Measurements from ENCODE around the gene ZNF324.

ZNF324 gene

GRCh38 chr19:58513694-58514563 lies 47.0 kb downstream of the ZNF324 start:
- H3K4me3 ChIP-seq (ENCODE audit: low read depth, low read length), result no peak overlapping the region; the same call in 1 of the 2 replicates
- TF ChIP-seq CTCF (IDR thresholded peaks at IDR 0.05; ENCODE audit: low read depth, low read length), result peak; percentile 55

- TF ChIP-seq CTCF (IDR thresholded peaks at IDR 0.05; ENCODE audit: low read depth, low read length), result no peak
- no peak overlapping the region; the same call in 1 of the 2 replicates for H3K4me3 ChIP-seq (ENCODE audit: low read depth, low read length)
Observed at GRCh38 chr19:58514564-58515022, 47.7 kb downstream of the ZNF324 start.

- TF ChIP-seq CTCF (IDR thresholded peaks at IDR 0.05; ENCODE audit: low read depth, low read length), result no peak
- H3K4me3 ChIP-seq (ENCODE audit: low read depth, low read length), result no peak overlapping the region
Observed at GRCh38 chr19:58515259-58515658, 48.4 kb downstream of the ZNF324 start.

- no peak for TF ChIP-seq CTCF (IDR thresholded peaks at IDR 0.05; ENCODE audit: low read depth, low read length)
- H3K4me3 ChIP-seq (ENCODE audit: low read depth, low read length), result no peak overlapping the region
Observed at GRCh38 chr19:58516246-58516836, 49.5 kb downstream of the ZNF324 start.

GRCh38 chr19:58516964-58517833 lies 50.3 kb downstream of the ZNF324 start:
- no peak for TF ChIP-seq CTCF (IDR thresholded peaks at IDR 0.05; ENCODE audit: low read depth, low read length)
- no peak overlapping the region for H3K4me3 ChIP-seq (ENCODE audit: low read depth, low read length)

GRCh38 chr19:58518256-58519086 lies 51.6 kb downstream of the ZNF324 start:
- TF ChIP-seq CTCF (IDR thresholded peaks at IDR 0.05; ENCODE audit: low read depth, low read length), result no peak; the same call in 1 of the 2 replicates
- H3K4me3 ChIP-seq (ENCODE audit: low read depth, low read length), result peak overlapping the region; percentile 84

Measured in WI38 (cell line).